ENCODE results near the gene TSTD2.

The TSTD2 gene

DNA sequence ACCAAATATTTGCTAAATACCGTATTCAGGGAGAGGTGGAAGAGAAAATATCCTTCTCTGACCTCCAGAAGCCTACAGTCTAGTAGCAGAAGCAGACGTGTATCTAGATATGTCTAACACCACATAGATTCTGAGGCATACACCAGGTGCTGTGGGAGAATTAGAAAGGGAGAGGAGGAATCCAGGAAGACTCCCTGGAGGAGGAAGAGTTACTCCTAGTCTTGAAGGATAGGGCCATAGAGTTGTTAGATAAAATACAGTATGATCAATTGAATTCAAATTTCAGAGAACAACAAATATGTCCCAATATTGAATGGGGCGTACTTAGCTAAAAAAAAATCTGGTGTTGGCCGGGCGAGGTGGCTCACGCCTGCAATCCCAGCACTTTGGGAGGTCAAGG is 73.0 kb downstream of the TSTD2 start:
- DNase-seq, result no peak

DNA sequence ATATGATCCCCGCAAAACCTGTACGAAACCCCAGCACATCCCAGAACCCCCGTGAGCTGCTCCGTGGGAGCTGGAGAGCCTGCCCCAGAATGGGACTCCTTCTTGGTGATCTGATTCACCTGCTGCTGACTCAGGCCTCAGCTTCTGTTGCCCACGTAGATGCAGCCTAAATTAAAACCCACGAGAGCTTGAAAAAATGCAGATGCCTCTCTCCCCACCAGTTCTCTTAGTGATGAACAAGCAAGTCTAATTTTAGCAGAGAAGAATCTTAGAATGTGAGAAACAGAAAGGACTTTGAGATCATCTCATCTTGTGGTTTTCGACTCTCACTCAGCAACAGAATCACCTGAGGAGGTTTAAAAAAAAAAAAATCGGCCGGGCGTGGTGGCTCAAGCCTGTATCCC is 74.1 kb downstream of the TSTD2 start:
- DNase-seq, result no peak

DNA sequence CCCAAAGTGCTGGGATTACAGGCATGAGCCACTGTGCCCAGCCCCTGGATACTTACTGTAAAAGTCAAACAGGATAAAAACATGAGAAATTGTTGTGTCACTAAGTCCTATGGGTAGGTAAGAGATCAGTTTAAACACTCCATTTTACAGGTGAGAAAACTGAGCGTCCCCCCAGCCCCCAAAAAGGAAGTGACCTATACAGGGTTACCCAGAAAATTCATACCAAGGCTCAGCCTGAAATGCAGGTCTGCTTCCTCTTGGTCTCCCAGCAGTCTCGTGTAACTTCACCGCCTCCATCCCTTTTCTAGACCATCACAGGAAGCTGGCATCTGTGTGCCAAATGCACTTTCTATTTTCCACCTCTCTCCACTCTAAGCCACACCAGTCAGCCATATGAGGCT is 74.5 kb downstream of the TSTD2 start:
- no peak for DNase-seq

DNA sequence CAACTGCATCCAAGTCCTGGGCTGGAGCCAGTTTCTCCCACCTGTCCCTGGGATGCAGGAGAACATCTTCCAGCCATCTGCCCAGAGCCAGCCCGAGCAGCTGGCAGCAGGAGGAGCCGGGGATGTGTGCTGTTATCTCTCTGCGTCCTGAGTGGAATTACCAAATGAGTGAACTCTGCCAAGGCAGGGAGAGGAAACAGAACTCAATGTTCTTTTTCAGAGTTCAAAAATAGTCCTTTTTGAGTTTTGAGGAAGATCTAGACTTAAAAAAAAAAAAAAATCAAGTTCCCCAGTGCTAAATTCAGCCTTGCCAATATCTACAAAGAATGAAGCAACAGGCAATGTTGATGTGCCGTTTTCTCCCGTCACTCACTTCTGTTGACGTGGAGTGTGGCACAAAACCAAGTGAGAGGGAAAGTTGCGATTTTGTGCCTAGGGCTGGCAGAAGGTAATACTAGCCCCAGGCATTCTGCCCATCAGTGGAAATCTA is 75.5 kb downstream of the TSTD2 start:
- no peak for DNase-seq

DNA sequence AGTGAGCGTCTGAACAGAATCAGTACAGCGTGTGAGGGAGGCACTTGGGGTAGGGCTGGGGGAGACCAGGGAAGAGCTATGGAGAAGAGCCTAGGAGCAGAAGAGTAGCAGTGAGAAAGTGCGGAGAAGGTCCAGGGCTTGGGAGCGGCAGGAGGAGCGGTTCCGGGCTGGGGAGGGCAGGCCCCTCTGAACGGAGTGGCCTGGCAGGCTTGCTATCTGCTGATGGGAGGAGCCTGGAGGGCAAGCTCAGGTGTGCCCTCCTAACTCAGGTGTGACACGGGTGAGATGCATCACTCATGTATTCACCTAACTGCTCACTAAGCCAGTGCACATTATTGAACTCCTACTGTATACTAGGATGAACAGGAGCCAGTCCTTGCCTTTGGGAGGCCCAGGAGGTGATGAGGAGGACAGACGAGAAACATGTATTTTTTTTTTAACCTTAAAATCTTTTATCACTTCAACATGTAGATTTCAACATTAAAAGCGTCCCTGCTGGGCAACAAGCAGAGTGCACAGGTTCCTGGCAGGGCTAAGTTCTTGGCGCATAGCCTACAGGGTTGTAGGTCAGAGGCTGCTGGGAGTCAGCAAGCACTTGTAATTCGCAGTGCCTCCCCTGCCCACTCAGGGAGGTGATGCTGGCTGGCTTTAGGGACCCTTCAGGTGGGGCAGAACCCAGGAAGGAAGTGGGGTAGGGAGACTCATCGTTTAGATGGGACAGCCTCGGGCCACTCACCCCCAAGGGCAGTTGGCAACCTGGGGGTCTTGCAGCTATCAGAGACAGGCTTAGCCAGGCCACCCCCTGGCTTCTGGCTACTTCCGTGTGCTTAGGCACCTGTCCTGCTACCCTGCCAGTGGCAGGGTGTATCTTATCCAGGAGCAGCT is 76.2 kb downstream of the TSTD2 start:
- no peak for DNase-seq

DNA sequence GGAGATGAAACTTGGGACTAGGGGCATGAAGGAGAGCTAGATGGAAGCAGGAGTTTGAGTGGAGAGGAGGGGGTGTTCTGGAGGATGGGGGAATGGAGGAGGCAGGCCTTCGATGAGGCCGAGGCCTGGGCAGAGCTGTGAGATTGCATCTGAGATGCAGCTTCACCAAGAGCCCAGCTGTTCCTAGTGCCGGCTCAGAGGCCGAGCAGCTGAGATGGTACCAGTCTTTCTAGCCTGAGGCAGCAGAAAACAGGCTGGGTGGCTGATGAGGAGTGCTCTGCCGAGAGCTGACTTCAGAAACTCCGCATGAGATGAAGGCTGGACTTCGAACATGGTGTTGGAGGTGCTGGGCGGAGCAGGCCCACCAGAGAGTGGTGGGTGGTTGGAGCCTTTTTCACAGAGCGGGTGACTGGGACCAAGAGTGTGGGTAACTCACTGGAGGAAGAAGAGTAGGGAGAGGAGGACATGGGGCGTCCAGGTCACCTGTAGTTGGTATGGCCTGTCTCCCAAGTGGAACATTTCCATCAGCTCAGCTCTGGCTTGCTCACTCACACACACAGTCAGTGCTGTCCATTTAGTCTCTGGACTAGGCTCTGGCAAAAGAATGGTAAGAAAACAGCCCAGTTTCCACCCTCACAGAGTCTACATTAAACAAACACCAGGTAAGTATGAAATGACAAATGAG is 77.0 kb downstream of the TSTD2 start:
- DNase-seq, result no peak

DNA sequence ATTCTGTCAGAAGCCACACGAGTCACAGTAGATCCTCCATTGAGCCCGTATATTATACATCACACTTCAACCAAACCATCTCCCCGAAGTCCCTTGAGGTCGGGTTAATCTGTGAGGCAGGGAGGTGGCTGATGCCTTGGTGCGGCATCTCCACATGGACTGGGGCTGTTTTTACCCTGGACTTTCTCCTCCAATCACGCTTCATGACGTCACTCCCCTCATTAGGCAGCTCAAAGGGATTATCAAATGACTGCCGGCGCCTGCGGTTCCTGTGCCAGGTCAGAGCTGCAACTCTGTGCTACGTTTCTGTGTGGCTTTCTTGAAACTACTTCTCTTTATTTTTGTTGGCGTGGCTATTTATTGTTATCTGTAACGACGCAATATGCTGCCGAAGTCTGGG is 78.0 kb downstream of the TSTD2 start:
- DNase-seq, result no peak

DNA sequence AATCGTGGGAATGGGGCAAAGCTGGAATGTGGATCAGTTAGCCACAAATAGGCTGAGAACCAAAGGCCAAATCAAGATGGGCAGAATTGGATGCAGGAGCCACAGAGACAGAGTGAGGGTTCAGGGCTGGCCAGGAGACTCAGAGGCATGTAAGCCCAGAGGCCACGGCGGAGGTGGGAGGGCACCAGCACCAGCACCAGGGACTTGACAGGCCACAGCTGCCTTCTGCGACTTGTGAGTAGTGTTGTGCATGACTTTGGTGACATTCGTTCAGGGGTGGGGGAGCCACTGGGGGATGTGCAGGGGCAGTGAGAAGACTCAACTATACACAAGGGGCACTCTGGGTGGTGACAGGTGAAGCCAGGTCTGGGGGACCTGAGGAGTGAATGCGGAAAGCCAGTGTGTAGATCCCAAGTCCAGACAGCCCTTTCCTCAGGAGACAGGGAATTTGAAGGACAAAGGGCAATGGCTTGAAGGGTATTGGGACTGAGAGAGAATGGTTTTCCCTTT is 78.5 kb downstream of the TSTD2 start:
- no peak for DNase-seq

DNA sequence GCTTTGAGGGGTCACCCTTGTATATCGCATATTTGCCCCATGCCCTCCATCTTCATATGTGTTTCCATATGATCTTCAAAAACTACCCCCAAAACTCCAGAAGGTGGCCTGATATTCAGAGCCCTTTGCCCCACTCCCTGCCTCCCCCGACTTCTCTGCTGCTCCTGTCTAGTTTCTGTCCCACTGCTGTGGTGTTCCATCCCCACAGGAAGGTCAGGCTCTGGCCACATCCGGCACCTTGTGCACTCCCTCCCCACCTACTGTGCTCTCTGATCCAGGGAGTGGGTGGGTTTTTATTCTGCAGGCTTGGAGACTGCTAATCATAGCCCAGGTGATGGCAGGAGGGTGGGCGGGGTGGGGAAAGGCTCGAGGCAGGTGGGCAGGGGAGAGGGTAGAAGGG is 79.3 kb downstream of the TSTD2 start:
- DNase-seq, result no peak

DNA sequence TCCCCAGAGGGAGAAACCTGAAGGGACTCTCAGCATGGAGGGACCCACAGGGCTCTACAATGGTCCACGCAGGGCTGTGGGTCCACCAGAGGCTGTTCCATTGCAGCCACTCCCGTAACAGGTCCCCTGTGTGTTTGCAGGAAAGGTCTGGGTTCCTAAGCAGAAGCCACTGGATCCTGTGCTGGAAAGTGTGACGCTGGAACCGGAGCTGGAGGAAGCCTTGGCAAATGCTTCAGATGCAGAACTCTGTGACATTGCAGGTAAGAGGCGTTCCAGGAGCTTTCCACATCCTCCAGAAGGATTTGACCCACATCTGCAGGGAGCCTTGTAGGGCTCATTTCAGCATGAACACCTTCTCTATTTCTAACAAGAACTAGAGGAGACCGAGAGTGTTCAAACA is 80.0 kb downstream of the TSTD2 start:
- no peak for DNase-seq

DNA sequence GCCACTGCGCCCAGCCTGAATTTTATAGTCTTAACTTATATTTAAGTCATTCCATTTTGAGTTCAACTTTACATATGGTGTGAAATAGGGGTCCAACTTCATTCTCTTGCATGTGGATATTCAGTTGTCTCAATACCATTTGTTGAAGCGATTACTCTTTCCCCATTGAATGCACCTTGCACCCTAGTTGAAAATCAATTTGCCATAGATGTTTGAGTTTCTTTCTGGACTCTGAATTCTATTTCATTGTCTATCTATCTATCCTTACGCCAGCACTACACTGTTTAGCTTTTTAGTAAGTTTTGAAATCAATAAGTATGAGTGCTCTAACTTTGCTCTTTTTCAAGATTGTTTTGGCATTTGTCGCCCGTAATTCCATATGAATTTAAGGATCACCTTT is 81.9 kb downstream of the TSTD2 start:
- no peak for DNase-seq

DNA sequence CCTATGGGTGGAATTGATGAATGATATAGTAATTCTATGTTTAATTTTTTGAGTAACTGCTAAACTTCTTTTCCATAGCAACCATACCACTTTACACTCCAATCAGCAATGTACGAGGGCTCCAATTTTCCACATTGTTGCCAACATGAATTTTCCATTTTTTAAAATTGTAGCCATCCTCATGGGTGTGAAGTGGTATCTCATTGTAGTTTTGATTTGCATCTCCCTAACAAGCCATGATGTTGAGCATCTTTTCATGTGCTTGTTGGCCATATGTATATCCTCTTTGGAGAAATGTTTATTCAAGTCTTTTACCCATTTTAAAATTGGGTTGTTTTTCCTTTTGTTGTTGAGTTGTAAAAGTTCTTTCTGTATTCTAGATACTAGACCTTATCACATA is 82.8 kb downstream of the TSTD2 start:
- DNase-seq, result no peak
